Stimulated activated CD4-positive, alpha-beta T cell treated with anti-CD3 and anti-CD28 coated beads, Interleukin-1b, Interleukin-23, amount 100 ng/mL, for 1 hour (primary cell): Measurements from ENCODE around the gene STX2.
"Not testable (repeated sequence)": the region's sequence is repeated elsewhere in the genome, so short reads cannot be mapped to it uniquely, and the experiment has no call there.

Experiments
- DNase-seq, 2 donors: peaks; one replicate each; pipeline ENCODE4 v3.0.0-alpha.2; 2020; ENCODE audit warnings: low read depth in 2 of 2

The STX2 gene

DNA sequence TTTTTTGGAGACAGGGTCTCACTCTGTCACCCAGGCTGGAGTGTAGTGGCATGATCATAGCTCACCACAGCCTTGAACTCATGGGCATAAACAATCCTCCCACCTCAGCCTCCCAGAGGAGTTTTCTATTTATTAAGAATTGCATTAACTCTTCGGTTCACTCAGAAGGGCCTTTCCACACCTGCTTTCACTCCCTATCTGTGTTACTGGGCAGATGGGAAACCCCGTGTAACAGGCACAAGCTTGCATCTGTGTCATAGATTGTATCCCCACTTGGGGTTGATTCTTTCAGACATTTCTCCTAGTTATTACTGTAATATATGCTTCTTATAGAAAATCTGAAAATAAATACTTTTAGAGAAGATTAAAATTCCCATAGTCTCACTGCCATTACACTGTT is 38.7 kb downstream of the STX2 start:
- DNase-seq: no peak

DNA sequence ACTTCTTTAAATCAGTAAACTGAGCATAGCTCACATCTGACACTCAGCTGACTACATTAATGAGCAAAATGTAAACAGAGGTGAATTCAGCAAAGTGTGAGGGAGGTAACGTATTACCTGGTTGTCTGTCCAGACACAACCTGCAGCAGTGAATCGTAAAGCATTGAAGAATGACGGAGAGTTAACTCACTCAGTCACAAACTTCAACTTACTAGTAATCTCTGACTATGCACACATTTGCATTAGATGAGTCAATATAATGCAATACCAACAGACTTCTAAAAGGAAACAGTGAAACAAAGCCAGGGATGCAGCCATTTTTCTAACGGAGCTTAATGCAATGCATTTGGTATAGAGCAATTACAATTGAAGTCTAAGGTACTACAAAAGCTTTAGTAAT is 40.0 kb downstream of the STX2 start:
- DNase-seq: no peak

DNA sequence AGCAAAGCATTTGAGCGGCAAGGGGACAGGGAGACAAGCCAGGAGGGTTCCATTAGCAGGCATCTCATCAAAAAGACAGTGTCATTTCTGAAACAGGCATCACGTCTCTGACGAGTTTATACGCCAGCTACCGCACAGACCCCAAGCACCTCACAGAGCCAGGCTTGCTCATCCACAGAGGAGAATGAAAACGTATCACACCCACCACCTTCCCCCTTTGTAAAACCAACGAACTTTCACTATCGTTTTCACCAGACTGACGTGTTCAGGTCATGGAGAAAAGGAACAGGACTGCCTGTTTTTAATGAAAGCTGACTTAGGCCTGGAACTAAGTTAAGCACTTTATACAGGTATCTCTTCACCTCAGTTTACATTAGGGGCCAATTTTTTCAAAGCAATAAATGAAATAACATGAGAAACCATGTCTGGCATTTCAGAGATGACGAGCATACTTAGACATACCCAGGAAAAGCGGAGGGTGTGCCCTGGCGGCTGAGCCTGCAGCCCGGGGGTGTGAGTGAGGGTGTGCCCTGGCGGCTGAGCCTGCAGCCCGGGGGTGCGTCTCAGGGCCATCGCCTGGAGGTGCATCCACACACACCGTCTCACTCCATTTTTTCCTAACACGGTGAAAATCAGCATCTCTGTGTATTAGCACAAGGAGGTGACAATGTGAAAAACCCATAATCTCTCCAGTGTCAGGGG is 41.9 kb downstream of the STX2 start:
- DNase-seq: no peak

DNA sequence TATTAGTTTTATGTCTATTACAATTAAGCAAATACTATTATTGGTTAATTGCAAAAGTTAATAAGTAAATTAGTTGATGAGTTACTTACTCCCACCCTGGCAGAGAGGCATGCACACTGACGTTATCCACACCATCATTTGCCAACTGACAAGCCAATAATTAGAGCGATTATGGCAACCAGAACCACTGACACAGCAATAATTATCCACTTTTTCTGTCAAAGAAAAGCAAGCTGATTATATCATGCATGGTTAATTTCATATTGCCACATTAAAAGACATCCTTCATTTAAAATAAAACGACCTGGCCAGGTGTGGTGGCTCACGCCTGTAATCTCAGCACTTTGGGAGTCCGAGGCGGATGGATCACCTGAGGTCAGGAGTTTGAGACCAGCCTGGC is 43.1 kb downstream of the STX2 start:
- no peak for DNase-seq

DNA sequence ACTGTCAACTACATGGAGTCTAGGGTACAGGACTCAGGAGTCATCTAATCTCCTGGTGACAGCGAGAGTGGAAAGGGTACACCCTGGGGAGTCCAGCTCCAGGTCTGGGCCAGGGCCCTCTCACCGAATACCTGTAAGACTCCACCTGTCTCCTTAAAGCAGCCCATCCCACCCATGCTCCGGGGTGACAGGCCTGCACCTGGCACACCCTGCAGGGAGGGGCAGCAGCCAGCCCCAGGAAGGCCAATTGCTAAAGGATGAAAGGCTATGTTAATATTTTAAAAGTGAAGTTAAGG is 45.5 kb downstream of the STX2 start:
- DNase-seq: no peak

DNA sequence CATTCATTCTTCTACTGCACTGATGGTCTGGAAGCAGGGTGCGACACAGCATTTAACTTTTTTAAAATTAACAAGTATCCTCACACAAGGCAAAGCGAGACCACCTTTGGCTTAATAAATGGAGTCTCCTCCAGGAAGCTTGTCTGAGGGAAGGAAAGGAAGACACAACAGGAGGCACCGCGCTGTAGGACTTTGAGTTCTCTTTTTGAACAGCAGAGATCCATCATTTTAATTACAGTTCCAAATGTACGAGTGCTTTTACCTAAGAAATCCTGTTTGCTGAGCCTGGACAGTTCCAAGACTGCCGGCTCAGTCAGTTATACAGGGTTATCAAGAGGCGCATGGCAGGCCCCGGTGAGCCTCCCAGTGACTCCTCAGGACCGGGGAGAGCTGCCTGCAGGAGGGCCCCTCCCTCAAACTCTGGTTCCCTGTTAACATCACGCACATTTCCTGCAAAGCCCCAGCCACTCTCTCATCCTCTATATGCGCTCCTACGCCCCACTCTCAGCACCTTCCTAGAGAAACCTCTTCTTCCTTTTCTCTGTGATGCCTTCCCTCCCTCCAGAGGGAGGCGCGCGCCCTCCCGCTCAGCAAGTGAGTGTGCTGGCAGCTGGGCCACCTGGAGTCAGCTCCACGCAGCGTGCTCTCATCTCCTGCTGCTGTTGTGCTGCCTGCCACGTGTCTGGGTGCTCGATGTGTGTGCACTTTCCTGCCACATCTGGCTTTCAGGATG is 46.1 kb downstream of the STX2 start:
- no peak for DNase-seq

DNA sequence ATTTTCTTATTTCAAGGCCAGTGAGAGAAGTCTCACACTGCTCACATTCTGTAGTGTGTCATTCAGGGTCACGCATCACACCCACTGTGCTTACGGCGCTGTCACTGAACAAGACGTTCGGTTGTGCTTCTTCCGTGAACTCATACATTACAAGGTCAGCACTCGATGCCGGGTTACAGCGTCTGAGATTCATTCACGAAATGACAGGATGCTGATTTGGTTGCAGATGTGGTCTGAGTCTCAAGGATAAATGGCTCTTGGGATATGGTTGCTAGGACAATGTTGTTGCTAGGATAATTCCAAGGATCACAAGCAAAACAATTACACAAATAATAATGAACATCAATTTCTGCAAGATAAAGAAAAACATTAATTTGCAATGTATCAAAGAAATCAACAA is 47.4 kb downstream of the STX2 start:
- no peak for DNase-seq

DNA sequence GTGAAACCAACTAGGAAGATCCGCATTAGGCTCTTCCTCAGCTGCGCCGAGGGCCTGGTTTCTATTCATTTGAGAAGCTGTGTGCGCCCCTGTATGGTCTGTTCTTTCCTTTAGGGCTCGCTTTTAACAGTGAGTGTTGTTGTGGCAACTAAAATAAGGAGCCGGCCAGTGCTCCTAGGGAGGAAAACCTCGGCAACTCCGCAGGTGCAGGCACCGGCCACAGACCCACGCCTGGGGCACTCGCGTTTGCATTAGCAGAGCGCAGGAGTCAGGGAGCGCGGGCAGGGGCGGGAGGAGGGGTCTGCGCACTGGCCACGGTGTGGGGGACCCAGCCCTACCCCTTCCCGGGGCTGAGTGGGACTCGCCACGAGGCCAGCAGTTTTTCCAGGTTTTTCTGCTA is 50.5 kb downstream of the STX2 start:
- DNase-seq: no peak

DNA sequence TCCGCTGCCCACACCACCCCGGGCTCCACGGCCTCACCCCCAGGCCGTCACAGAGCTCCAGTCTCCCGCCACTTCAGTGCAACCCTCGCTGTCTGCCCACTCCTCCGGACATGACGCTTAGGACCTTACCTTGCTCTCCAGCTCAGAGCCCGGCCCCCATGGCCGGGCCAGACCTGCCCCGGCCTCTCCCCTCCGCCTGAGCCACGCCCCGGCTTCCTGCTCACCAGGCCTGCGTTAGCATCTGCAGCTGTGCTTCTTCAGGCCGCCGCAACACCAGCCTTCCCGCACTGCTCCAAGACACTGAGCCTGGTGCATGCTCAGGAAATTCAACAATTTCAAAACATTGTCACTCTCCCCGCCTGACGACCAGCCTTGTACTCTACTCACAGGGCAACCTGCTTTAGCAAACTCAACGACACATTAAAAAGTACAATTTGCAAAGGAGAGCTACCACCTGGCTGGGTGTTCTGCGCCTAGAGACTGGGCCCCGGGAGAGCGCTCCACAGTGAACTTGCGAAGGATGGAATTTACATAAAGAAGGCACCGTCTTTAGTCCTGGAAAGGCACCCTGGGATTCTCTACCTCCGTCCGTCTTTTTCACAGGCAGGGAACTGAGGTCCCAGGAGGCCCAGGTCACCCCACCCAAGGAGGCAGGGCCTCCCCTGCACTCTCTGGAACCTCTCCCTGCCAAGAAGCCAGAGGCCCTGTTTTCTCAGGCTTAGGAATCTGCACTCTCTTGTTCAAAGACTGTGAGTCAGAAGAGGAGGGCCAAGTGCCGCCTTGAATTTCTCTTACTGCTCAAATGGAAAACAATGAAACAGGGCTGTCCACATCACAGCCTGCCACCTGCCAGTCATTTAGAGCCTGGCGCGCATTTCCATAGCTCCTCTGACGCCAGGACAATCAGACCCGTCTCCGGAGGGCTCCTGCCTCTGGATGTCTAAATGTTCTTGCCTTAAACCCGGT is 51.3 kb downstream of the STX2 start:
- no peak for DNase-seq

DNA sequence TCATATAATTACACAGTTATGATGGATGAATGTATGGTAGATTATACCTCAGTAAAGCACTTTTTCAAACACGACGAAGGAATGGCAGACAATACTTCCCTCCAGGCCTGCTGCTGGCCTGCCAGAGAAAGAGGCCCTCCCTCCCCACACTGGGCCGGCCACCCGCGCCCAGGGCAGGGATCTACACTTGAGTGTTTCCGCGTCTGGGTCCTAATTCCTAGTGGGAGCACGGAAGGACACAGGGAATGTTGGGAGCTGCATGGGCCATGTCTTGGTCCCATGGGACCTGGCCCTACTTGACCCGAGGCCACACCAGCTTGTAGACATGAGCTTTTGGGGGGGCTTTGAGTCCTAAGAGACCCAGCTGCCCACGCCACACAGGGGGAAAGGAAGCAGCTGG is 52.0 kb downstream of the STX2 start:
- DNase-seq: no peak

DNA sequence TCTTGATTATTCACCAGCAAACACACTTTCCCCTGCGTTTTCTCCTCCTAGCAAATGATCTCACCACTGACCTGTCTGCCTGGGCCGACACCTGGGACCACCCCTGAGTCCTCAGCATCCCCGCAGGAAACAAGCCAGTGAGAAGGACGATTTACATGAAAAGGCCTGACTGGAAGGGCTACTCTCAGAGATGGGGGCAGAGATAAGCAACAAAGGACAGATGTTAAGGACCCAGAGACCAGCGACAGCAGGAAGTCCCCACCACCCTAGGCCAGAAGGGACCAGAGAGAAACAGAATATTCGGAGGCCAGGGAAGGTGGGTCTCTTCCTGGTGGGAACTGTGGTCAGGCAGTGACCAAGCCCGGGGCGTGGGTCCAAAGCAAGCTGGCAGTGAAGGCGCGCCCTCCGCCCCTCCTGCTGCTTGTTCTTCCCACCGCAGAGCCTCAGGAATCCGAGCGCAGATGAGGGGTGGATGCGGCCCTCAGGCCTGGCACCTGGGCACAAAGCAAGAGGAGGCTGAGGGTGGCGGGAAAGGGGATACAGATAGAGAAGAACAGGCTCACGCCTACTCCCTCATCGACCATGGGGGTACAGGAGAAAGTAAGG is 55.8 kb downstream of the STX2 start:
- no peak for DNase-seq

DNA sequence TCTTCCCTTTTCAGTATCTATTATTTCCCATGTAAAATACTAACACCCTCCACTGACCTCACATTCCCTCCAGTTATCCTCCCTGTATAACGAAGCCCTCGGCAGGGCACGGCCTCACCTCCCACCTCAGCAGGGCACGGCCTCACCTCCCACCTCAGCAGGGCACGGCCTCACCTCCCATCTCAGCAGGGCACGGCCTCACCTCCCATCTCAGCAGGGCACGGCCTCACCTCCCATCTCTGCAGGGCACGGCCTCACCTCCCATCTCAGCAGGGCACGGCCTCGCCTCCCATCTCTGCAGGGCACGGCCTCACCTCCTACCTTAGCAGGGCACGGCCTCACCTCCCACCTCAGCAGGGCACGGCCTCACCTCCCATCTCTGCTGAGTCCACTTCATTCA is 56.8 kb downstream of the STX2 start:
- not testable (repeated sequence) for DNase-seq

DNA sequence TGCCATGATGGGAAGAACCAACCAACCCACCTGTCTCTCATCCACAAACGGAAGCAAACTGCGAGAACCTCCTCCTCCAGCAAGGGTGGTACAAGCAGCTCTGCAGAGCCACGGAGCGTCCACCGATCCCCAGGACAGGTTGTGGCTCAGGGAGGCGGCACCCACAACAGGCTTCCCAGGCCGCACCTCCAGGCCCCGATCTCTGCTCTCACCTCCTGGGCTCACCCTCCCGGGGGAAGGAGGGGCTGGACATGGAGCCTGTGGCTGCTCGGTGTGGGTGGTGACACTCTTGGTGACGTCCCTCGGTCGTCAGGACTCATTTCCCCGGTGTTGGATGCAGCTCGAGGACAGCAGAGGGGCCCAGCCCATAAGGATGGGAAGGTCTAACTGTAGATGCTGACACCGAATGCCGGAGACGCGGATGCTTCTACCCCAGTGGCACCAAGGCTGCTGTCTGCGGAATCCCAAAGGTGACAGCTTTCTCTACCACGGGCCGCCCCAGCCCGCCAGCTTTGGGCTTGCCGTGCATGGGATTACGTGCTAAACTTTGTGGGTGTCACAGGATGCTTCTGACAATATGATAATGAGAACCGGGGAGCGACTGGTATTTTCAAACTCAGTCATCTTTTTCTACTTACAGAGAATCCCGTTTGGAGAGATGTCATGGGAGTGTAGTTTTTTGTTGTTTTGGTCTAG is 58.0 kb downstream of the STX2 start:
- DNase-seq: no peak

DNA sequence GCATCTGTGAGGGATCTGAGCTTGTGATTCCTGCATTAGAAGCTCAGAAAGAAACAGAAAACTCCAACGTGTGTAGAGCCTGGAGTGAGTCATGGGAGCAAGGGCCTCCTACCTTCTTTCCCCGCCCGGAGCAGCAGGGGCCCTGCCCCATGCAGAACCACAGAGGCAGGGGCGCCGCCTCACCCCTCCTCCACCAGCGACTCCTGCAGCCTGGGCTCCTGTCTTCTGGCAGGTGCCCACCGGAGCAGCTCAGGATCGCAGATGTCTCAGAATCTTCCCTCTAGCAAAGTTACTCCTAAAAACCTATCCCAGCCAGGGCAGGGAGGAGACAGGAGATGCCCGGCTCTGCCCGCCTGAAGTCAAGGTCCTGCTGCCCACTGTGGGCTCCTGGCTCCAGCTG is 58.7 kb downstream of the STX2 start:
- DNase-seq: no peak

DNA sequence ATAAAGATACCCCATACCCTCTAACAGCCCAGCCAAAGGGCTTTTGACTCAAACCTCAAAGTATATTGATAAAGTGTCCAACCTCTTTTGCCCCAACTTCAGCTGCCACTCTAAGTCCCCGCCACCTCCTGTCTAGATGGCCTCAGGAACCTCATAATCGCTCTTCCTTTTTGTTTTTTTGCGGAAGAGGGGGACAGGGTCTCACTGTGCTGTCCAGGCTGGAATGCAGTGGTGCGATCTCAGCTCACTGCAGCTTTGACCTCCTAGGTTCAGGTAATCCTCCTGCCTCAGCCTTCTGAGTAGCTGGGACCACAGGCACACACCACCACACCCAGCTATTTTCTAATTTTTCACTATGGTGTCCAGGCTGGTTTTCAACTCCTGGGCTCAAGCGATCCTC is 60.3 kb downstream of the STX2 start:
- no peak for DNase-seq

DNA sequence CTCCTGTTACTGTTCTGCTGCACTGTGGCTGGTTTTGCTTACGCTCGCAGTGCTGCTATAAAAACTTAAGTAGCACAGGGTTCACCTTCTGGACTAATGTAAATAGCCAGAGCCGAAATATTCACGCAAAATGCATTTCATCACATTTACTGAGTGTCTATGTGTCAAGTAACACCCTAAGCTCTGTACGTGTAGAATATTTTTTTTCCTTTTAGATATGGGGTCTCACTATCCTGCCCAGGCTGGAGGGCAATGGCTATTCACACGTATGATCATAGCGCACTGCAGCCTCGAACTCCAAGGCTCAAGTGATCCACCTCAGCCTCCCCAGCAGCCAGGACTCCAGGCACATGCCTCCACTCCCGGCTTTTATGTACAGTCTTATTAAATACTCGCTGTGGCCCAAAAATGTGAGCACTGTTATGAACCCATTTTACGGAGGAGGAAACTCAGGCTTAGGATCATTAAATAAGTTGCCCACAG is 62.2 kb downstream of the STX2 start:
- no peak for DNase-seq

DNA sequence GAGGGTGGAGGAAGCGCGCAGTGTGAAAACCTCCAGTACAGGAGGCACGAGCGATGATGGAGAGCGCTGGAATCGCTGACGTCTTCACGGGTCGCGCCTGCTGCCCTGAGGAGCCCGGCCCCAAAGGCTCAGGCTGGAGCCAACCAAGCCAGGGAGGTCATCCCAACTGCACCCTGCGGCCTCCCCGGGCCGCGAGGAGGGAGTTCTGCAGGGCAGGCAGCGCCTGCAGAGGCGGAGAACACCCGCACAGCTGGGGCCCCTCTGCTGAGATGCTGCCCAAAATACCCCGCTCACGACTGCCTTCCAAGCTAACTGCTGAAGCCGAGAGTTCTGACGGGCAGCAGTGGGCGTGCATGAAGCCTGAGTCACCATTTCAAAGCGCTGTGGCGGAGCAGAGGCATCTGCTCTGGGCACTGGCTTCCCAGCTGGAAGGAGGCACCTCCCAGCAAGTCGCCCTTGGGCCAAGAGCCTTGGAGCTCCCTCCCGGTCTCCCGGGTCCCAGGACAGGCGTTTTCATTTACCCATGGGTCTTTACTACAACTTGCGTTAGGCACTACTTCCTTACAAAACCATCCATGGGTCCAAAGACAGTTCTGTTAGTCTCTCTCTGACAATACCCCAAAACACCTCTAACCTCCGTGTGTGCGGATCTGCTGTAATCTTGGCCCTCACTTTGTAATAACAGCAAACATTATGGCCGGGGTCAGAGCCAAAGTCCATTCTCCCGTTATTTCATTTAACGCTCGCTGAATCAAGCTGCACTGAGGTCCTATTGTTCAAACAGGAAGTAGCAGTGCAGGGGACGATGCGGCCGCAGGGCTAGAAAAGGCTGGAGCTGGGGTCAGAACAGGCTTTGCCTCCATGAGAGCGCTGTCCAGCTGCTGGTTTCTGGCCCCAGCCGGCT is 62.8 kb downstream of the STX2 start:
- DNase-seq: peak in 1 of 2 donors; percentile 49

DNA sequence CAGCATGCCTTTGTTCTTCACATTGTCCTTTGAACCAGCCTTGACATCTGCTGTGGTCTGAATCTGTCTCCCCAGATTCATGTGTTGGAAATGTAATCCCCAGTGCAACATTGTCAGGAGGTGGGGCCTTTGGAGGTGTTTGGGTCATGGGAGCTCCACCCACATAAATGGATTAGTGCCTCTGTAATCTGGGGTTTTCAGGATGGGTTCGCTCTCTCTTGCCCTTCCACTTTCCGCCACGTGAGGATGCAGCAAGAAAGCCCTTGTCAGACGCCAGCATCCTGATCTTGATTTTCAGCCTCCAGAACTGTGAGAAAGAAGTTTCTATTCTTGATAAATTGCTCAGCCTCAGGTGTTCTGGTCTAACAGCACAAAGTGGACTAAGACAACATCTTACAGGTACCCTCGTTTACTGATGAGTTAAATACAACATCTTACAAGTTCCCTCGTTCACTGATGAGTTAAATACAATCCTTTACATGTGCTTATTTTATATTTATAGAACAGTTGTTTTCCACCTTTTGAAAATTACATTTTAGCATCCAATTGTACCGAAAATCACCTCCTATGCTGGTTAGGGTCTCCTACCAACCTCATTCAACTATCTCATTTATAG is 68.5 kb downstream of the STX2 start:
- DNase-seq: no peak

DNA sequence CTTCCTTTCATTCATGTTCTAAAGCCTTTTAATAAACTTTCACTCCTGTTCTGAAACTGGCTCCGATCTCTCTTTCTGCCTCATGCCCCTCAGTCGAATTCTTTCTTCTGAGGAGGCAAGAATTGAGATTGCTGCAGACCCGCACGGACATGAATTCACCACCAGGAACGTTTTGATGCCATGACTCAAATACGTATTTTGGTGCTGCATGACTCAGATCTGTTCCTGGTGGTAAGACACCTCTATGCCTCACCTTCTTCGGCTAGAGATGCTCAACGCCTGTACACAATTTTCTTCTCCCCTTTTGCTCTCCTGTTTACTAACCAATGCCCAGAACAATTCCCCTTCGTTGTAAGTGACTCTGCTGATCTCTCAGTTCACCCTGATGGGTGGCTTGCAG is 70.9 kb downstream of the STX2 start:
- no peak for DNase-seq

DNA sequence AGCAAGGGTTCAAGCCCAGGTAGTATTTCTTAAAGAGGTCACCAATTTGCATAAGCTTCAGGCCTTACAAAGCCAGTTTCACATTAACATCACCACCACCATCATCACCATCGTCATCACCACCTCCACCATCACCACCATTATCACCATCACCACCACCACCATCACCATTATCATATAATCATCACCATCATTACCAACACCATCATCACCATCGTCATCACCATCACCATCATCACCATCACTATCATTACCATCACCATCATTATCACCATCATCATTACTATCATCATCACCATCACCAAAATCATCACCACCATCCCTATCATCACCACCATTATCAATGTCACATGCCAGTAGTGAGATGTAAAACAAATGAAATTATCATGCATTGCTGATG is 72.6 kb downstream of the STX2 start:
- DNase-seq: no peak
